K562 (cell line): ENCODE results near the gene GRIP1.

ENCODE experiments used
- CEBPB ChIP-seq: fragments of 450-650 bp; IDR thresholded peaks from 2 replicates; pipeline ENCODE4 v1.6.1; 2016; ENCODE audit warnings: missing genetic modification characterization, missing compliant biosample characterization
- DIDO1 ChIP-seq: fragments of 450-650 bp; IDR thresholded peaks from 2 replicates; pipeline ENCODE4 v1.6.1; 2016; ENCODE audit warnings: low read depth, missing biosample characterization, missing genetic modification characterization
- ETV6 ChIP-seq, 3 experiments: fragments of 150-350 bp in 1 of 3; sonication (generic) in 1 of 3; formaldehyde crosslinking in 1 of 3; IDR thresholded peaks; 2 replicates each; pipeline versions ENCODE4 v1.6.1 to v1.8.0; 2014 to 2022; ENCODE audit warnings: borderline replicate concordance in 2 of 3, low read depth in 2 of 3, antibody characterized with exemption in 1 of 3, low read length in 1 of 3, mild to moderate bottlenecking in 1 of 3, missing genetic modification reagents in 1 of 3
- GATAD2B ChIP-seq: fragments of 450-650 bp; IDR thresholded peaks from 2 replicates; pipeline ENCODE4 v1.6.1; 2017; ENCODE audit warnings: mild to moderate bottlenecking, borderline replicate concordance
- RAD21 ChIP-seq, 2 experiments: fragments of 250-450 bp in 1 of 2; fragments of 450-650 bp in 1 of 2; sonication (Bioruptor Pico) in 1 of 2; formaldehyde crosslinking in 1 of 2; IDR thresholded peaks in 1 of 2; conservative IDR thresholded peaks in 1 of 2; 2 replicates each; pipeline versions ENCODE4 v1.4.0 to v1.8.0; 2020 to 2022; ENCODE audit warnings: mild to moderate bottlenecking in 2 of 2, moderate library complexity in 1 of 2
- SMARCA5 ChIP-seq: fragments of 450-650 bp; IDR thresholded peaks from 2 replicates; pipeline ENCODE4 v1.6.1; 2016
- SRSF3 ChIP-seq: fragments of 200-400 bp; formaldehyde crosslinking; IDR thresholded peaks from 2 replicates; pipeline ENCODE4 v1.6.1; 2016; ENCODE audit warnings: mild to moderate bottlenecking, low read length, moderate library complexity; ENCODE audit not compliant: insufficient read depth
- TBP ChIP-seq: optimal IDR thresholded peaks from 2 replicates; pipeline ENCODE3; 2011; ENCODE audit warnings: low read depth, low read length, improper control_type of control experiment
- ZBED1 ChIP-seq: IDR thresholded peaks from 2 replicates; pipeline ENCODE4 v1.6.1; 2014
- ZNF384 ChIP-seq: IDR thresholded peaks from 2 replicates; pipeline ENCODE4 v1.6.1; 2012; ENCODE audit warnings: low read depth, low read length, improper control_type of control experiment
- TF ChIP-seq, protein P1 (sequence below), 3 experiments: IDR thresholded peaks in 2 of 3; conservative IDR thresholded peaks in 1 of 3; 2 replicates each; pipeline ENCODE4 v1.5.1; 2011 to 2012; ENCODE audit warnings: low read length in 3 of 3, mild to moderate bottlenecking in 3 of 3, control low read depth in 2 of 3, improper control_type of control experiment in 1 of 3, inconsistent platforms in 1 of 3, low read depth in 1 of 3, mixed read lengths in 1 of 3, moderate library complexity in 1 of 3; ENCODE audit not compliant: insufficient read depth in 2 of 3
- TF ChIP-seq, protein P2 (sequence below): sonication (generic); formaldehyde crosslinking; IDR thresholded peaks from 2 replicates; pipeline ENCODE4 v1.5.0; 2020; ENCODE audit warnings: missing genetic modification reagents
- TF ChIP-seq, protein P3 (sequence below): sonication (generic); formaldehyde crosslinking; IDR thresholded peaks from 2 replicates; pipeline ENCODE4 v1.8.1; 2023; ENCODE audit warnings: mild to moderate bottlenecking, missing genetic modification reagents
- TF ChIP-seq, protein P4 (sequence below): fragments of 450-650 bp; IDR thresholded peaks from 2 replicates; pipeline ENCODE4 v1.6.1; 2017; ENCODE audit warnings: antibody characterized with exemption, mild to moderate bottlenecking

DNA sequence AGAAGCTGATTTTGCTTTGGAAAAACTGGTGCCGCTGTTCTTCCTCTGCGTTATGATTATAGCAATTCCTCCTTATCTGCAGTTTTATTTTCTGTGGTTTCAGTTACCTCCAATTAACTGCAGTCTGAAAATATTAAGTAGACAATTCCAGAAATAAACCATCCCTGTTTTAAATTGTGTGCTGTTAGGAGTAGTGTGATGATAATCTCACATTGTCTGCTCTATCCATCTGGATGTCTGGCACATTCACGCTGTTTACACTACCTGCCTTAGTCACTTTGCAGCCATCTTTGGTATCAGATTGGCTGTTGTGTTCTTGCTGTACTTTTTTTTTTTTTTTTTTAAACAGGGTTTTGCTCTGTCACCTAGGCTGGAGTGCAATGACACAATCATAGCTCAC, 141.0 kb downstream of the GRIP1 start:
- no peak for TF ChIP-seq TBP
- no peak for TF ChIP-seq GATAD2B
- no peak for TF ChIP-seq ETV6 (IDR thresholded peaks at IDR 0.05; ENCODE audit: borderline replicate concordance in 1 of 2, low read depth in 2 of 2, low read length in 1 of 2)
- TF ChIP-seq ETV6 (CRISPR knock-in tag; IDR thresholded peaks at IDR 0.05; ENCODE audit: borderline replicate concordance), result no peak
- no peak for TF ChIP-seq DIDO1 (tag)
- TF ChIP-seq, protein P1, sequence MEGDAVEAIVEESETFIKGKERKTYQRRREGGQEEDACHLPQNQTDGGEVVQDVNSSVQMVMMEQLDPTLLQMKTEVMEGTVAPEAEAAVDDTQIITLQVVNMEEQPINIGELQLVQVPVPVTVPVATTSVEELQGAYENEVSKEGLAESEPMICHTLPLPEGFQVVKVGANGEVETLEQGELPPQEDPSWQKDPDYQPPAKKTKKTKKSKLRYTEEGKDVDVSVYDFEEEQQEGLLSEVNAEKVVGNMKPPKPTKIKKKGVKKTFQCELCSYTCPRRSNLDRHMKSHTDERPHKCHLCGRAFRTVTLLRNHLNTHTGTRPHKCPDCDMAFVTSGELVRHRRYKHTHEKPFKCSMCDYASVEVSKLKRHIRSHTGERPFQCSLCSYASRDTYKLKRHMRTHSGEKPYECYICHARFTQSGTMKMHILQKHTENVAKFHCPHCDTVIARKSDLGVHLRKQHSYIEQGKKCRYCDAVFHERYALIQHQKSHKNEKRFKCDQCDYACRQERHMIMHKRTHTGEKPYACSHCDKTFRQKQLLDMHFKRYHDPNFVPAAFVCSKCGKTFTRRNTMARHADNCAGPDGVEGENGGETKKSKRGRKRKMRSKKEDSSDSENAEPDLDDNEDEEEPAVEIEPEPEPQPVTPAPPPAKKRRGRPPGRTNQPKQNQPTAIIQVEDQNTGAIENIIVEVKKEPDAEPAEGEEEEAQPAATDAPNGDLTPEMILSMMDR (IDR thresholded peaks at IDR 0.05 in 2 of 3, conservative IDR thresholded peaks at IDR 0.05 in 1 of 3; ENCODE audit: insufficient read depth in 2 of 3, low read depth in 1 of 3, low read length in 3 of 3), result no peak
- no peak for TF ChIP-seq ZNF384
- TF ChIP-seq RAD21 (CRISPR knock-in tag; conservative IDR thresholded peaks at IDR 0.05 in 1 of 2, IDR thresholded peaks at IDR 0.05 in 1 of 2), result no peak
- no peak for TF ChIP-seq SRSF3
- TF ChIP-seq ZBED1, result no peak
- TF ChIP-seq, protein P2, sequence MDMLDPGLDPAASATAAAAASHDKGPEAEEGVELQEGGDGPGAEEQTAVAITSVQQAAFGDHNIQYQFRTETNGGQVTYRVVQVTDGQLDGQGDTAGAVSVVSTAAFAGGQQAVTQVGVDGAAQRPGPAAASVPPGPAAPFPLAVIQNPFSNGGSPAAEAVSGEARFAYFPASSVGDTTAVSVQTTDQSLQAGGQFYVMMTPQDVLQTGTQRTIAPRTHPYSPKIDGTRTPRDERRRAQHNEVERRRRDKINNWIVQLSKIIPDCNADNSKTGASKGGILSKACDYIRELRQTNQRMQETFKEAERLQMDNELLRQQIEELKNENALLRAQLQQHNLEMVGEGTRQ (CRISPR knock-in tag), result no peak
- TF ChIP-seq, protein P3, sequence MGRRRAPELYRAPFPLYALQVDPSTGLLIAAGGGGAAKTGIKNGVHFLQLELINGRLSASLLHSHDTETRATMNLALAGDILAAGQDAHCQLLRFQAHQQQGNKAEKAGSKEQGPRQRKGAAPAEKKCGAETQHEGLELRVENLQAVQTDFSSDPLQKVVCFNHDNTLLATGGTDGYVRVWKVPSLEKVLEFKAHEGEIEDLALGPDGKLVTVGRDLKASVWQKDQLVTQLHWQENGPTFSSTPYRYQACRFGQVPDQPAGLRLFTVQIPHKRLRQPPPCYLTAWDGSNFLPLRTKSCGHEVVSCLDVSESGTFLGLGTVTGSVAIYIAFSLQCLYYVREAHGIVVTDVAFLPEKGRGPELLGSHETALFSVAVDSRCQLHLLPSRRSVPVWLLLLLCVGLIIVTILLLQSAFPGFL, result no peak
- no peak for TF ChIP-seq CEBPB (tag)
- TF ChIP-seq, protein P4, sequence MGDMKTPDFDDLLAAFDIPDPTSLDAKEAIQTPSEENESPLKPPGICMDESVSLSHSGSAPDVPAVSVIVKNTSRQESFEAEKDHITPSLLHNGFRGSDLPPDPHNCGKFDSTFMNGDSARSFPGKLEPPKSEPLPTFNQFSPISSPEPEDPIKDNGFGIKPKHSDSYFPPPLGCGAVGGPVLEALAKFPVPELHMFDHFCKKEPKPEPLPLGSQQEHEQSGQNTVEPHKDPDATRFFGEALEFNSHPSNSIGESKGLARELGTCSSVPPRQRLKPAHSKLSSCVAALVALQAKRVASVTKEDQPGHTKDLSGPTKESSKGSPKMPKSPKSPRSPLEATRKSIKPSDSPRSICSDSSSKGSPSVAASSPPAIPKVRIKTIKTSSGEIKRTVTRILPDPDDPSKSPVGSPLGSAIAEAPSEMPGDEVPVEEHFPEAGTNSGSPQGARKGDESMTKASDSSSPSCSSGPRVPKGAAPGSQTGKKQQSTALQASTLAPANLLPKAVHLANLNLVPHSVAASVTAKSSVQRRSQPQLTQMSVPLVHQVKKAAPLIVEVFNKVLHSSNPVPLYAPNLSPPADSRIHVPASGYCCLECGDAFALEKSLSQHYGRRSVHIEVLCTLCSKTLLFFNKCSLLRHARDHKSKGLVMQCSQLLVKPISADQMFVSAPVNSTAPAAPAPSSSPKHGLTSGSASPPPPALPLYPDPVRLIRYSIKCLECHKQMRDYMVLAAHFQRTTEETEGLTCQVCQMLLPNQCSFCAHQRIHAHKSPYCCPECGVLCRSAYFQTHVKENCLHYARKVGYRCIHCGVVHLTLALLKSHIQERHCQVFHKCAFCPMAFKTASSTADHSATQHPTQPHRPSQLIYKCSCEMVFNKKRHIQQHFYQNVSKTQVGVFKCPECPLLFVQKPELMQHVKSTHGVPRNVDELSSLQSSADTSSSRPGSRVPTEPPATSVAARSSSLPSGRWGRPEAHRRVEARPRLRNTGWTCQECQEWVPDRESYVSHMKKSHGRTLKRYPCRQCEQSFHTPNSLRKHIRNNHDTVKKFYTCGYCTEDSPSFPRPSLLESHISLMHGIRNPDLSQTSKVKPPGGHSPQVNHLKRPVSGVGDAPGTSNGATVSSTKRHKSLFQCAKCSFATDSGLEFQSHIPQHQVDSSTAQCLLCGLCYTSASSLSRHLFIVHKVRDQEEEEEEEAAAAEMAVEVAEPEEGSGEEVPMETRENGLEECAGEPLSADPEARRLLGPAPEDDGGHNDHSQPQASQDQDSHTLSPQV, result no peak
- TF ChIP-seq SMARCA5, result no peak
